Ovary (tissue), 9 donors: ENCODE measurements around the gene PDE4D. TPM values are rescaled to one million over a fixed set of nuclear protein-coding genes. Genes with fewer than 3 reads are reported as not detected.

ENCODE experiments used
- DNase-seq, 5 donors: peaks; one replicate each; pipeline ENCODE4 v3.0.0-alpha.2; 2019 to 2020
- H3K27ac ChIP-seq, 2 donors: fragments of 200-600 bp; one replicate each; pipeline versions ENCODE4 v1.5.1 to v1.8.0; 2019 to 2022
- H3K27me3 ChIP-seq: fragments of 200-600 bp; one replicate; pipeline ENCODE4 v1.8.0; 2022
- H3K36me3 ChIP-seq: fragments of 200-600 bp; sonication (generic); one replicate; pipeline ENCODE4 v1.5.1; 2019
- H3K4me1 ChIP-seq: one replicate; pipeline ENCODE4 v1.8.1; 2013; ENCODE audit warnings: mild to moderate bottlenecking, moderate library complexity; ENCODE audit not compliant: insufficient read depth
- H3K4me3 ChIP-seq: fragments of 200-600 bp; sonication (generic); one replicate; pipeline ENCODE4 v1.5.1; 2017
- H3K9me3 ChIP-seq, 2 donors: fragments of 200-600 bp in 1 of 2; sonication (generic) in 1 of 2; one replicate each; pipeline versions ENCODE4 v1.5.1 to v1.8.1; 2013 to 2019; ENCODE audit warnings: mild to moderate bottlenecking in 1 of 2, moderate library complexity in 1 of 2
- CTCF ChIP-seq, 3 donors: fragments of 450-650 bp in 2 of 3; fragments of 200-600 bp in 1 of 3; IDR thresholded peaks; one replicate each; pipeline versions ENCODE4 v1.5.1 to v1.8.0; 2016 to 2022; ENCODE audit warnings: antibody characterized with exemption in 3 of 3, mild to moderate bottlenecking in 1 of 3
- EP300 ChIP-seq: sonication (generic); formaldehyde crosslinking; IDR thresholded peaks from one replicate; pipeline ENCODE4 v1.6.1; 2017; ENCODE audit warnings: antibody characterized with exemption
- POLR2A ChIP-seq: fragments of 450-650 bp; IDR thresholded peaks from one replicate; pipeline ENCODE4 v1.6.1; 2017; ENCODE audit warnings: antibody characterized with exemption, mild to moderate bottlenecking, moderate library complexity
- WGBS, 3 donors: extraction: QIAGEN DNeasy Blood & Tissue Kit in 1 of 3; methylation state at CpG; one replicate each; pipeline versions ENCODE4 v1.1.5 to v1.1.7; 2013 to 2017; 5-methylcytosine and 5-hydroxymethylcytosine counted together
- intact Hi-C, 4 donors: fragments of 100-400 bp; cut with DNase I; formaldehyde crosslinking; loops; one replicate each; pipeline versions ENCODE4 v1.11.0 to v1.15.1; 2022 to 2023
- polyA plus RNA-seq, 2 donors: library from polyadenylated mRNA; stranded (reverse); fragments of 200-250 nt in 1 of 2; fragments of 350-450 nt in 1 of 2; fragmentation: Illumina TruSeq in 1 of 2; extraction: RNeasy Lipid Tissue Mini Kit (QIAGEN cat#74804) in 1 of 2; gene quantifications; one replicate each; pipeline ENCODE4 v1.2.3, GENCODE V29; 2013 to 2014
- total RNA-seq, 7 donors: library from RNA; depleted of rRNA in 2 of 7; stranded (reverse); fragments of >200 nt in 2 of 7; fragmentation: NEBNext Ultra II Directional in 3 of 7; extraction: Animal tissue kit (Norgen Biotek cat#: 25700) in 3 of 7; gene quantifications; one replicate each; pipeline versions ENCODE4 v1.1.0 to v1.2.4, GENCODE V29; 2016 to 2023
- donor health status: DM: no; HTN: no; CAD: no; lungs with moderate emphysema.
- donor health status: DM: no; HTN: no; CAD: no.
- donor health status: Bipolar disorder and iron deficiency.
- donor health status: DM: yes; HTN: yes; CAD: no.
- donor health status: DM: no; HTN: no; CAD: no.
- donor health status: DM: yes; HTN: yes; CAD: no.

Gene PDE4D
- total and polyA plus RNA-seq, 9 donors = 1.3 to 67.6 (median 8.4) TPM

GRCh38 chr5:59104400-59105127 is 789.0 kb downstream of the PDE4D start:
- H3K27me3 ChIP-seq = no peaks in the 10 kb centered on the region
- H3K9me3 ChIP-seq = no peaks in the 10 kb centered on the region
- no peaks in the 10 kb centered on the region for H3K4me1 ChIP-seq
- H3K27ac ChIP-seq = no peak overlapping the region
- no peak for DNase-seq
- 38 to 48% (median 44%) methylated on average over 9 of the region's 9 CpGs for WGBS, 3 donors
- intact Hi-C loops = no loop called here
- TF ChIP-seq EP300 (no peak), POLR2A (no peak), CTCF (IDR thresholded peaks at IDR 0.05) (no peak)
- no peak overlapping the region for H3K4me3 ChIP-seq
- H3K36me3 ChIP-seq = no peaks in the 10 kb centered on the region

DNA sequence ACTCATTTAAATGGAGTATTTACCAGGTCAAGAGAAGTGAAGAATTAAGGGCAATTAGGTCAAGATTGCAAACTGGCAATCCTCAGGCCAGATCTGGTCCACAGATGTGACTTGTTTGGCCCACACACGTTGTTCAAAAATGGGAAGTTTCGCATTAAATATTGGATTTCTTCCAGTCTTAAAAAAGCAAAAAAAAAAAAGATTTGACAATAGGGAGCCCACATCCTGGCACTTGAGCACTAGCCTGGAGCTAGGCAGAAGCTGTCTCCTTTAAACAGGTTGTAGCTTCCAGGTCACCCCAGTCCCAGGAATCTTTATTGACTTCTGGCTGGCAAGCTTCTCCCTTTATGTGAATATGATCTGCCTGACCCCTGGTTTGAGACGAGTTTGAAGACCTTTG is 790.2 kb downstream of the PDE4D start:
- no peak overlapping the region for H3K4me3 ChIP-seq
- no peaks in the 10 kb centered on the region for H3K9me3 ChIP-seq
- no peaks in the 10 kb centered on the region for H3K27me3 ChIP-seq
- no peak overlapping the region for H3K27ac ChIP-seq
- no peaks in the 10 kb centered on the region for H3K4me1 ChIP-seq
- no peak for TF ChIP-seq POLR2A
- TF ChIP-seq CTCF (IDR thresholded peaks at IDR 0.05) = no peak
- no peak for TF ChIP-seq EP300
- WGBS, 3 donors = 74 to 82% (median 77%) methylated on average over 3 of the region's 3 CpGs
- no peak for DNase-seq
- H3K36me3 ChIP-seq = no peaks in the 10 kb centered on the region
- intact Hi-C loops = no loop called here

DNA sequence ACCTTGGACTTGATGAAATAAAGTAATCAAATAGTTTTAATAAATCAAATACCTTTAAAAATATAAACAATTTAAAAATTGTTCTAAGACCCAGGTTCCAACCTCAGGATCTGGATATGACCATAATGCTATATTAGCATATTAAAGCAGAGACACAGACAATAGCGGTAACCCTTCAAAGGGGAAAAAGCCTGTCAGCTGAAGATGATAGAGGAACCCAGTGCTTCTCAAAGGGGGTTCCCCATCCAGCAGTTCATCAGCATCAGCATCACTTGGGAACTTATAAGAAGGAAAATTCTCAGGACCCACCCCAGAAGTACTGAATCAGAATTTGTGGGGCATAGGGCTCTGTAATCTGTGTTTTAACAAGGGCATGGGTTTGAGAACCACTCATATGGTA is 791.1 kb downstream of the PDE4D start:
- Histone ChIP-seq H3K27ac (no peak overlapping the region), H3K4me3 (no peak overlapping the region), H3K9me3 (no peaks in the 10 kb centered on the region), H3K36me3 (no peaks in the 10 kb centered on the region), H3K27me3 (no peaks in the 10 kb centered on the region), H3K4me1 (no peaks in the 10 kb centered on the region)
- DNase-seq = no peak
- intact Hi-C loops = no loop called here
- WGBS, 3 donors = 90 to 100% (median 94%) methylated on average over 1 of the region's 1 CpG
- TF ChIP-seq POLR2A = no peak

- no peak for DNase-seq
- Histone ChIP-seq H3K4me3 (no peak overlapping the region), H3K4me1 (no peaks in the 10 kb centered on the region), H3K27me3 (no peaks in the 10 kb centered on the region), H3K9me3 (no peaks in the 10 kb centered on the region), H3K36me3 (no peaks in the 10 kb centered on the region), H3K27ac (no peak overlapping the region)
- intact Hi-C loops = no loop called here
- TF ChIP-seq EP300 (no peak), CTCF (IDR thresholded peaks at IDR 0.05) (no peak), POLR2A (no peak)
- WGBS, 3 donors = 95 to 97% (median 97%) methylated on average over 5 of the region's 5 CpGs
These were observed 792.7 kb downstream of the PDE4D start for GRCh38 chr5:59100875-59101274.

GRCh38 chr5:59099995-59100345 is 793.6 kb downstream of the PDE4D start:
- 94 to 99% (median 96%) methylated on average over 6 of the region's 6 CpGs for WGBS, 3 donors
- Histone ChIP-seq H3K27me3 (no peaks in the 10 kb centered on the region), H3K9me3 (no peaks in the 10 kb centered on the region), H3K36me3 (no peaks in the 10 kb centered on the region), H3K27ac (no peak overlapping the region), H3K4me1 (no peaks in the 10 kb centered on the region), H3K4me3 (no peak overlapping the region)
- intact Hi-C loops = no loop called here
- no peak for TF ChIP-seq CTCF (IDR thresholded peaks at IDR 0.05)
- no peak for TF ChIP-seq POLR2A
- TF ChIP-seq EP300 = no peak
- DNase-seq = no peak
